ENCODE results near the gene CAMK1D. TPM values are rescaled to one million over a fixed set of nuclear protein-coding genes. Genes with fewer than 3 reads are reported as not detected.

The CAMK1D gene
- total RNA-seq, 1 donor from 2014 or later = 12.8 TPM

- H3K9me3 ChIP-seq = no peaks in the 10 kb centered on the region
- H3K4me1 ChIP-seq = peaks cover 3% of the 10 kb centered on the region
- DNase-seq (ENCODE audit: extremely low spot score in 2 of 2) = peak; percentile 44 to 61
- H3K27ac ChIP-seq = no peak overlapping the region
- intact Hi-C loops (cut with DNase I) = no loop called here
- no peaks in the 10 kb centered on the region for H3K36me3 ChIP-seq
- no peaks in the 10 kb centered on the region for H3K27me3 ChIP-seq
- TF ChIP-seq POLR2A (IDR thresholded peaks at IDR 0.05) (no peak), POLR2AphosphoS5 (IDR thresholded peaks at IDR 0.05; ENCODE audit: insufficient read depth in 1 of 2, low read depth in 1 of 2) (no peak), CTCF (IDR thresholded peaks at IDR 0.05) (no peak)
- H3K4me3 ChIP-seq = no peak overlapping the region
Observed at GRCh38 chr10:12510501-12510941, 161.2 kb downstream of the CAMK1D start.

GRCh38 chr10:12510984-12511383 lies 161.6 kb downstream of the CAMK1D start:
- no peaks in the 10 kb centered on the region for H3K36me3 ChIP-seq
- no peaks in the 10 kb centered on the region for H3K27me3 ChIP-seq
- H3K4me1 ChIP-seq = peaks cover 2% of the 10 kb centered on the region
- H3K9me3 ChIP-seq = no peaks in the 10 kb centered on the region
- DNase-seq (ENCODE audit: extremely low spot score in 2 of 2) = peak in 1 of 2 donors; percentile 67
- no peak for TF ChIP-seq POLR2A (IDR thresholded peaks at IDR 0.05)
- TF ChIP-seq POLR2AphosphoS5 (IDR thresholded peaks at IDR 0.05; ENCODE audit: insufficient read depth in 1 of 2, low read depth in 1 of 2) = no peak
- no peak for TF ChIP-seq CTCF (IDR thresholded peaks at IDR 0.05)
- no peak overlapping the region for H3K4me3 ChIP-seq
- intact Hi-C loops (cut with DNase I) = no loop called here
- H3K27ac ChIP-seq = no peak overlapping the region

GRCh38 chr10:12511651-12512050 lies 162.3 kb downstream of the CAMK1D start:
- Histone ChIP-seq H3K36me3 (no peaks in the 10 kb centered on the region), H3K4me1 (no peaks in the 10 kb centered on the region), H3K27me3 (no peaks in the 10 kb centered on the region), H3K4me3 (no peak overlapping the region), H3K9me3 (no peaks in the 10 kb centered on the region), H3K27ac (no peak overlapping the region)
- intact Hi-C loops (cut with DNase I) = no loop called here
- TF ChIP-seq CTCF (IDR thresholded peaks at IDR 0.05) (no peak), POLR2A (IDR thresholded peaks at IDR 0.05) (no peak), POLR2AphosphoS5 (IDR thresholded peaks at IDR 0.05; ENCODE audit: insufficient read depth in 1 of 2, low read depth in 1 of 2) (no peak)
- peak in 1 of 2 donors; percentile 37 for DNase-seq (ENCODE audit: extremely low spot score in 2 of 2)

GRCh38 chr10:12512332-12513002 lies 163.1 kb downstream of the CAMK1D start:
- no peaks in the 10 kb centered on the region for H3K27me3 ChIP-seq
- no peak overlapping the region for H3K27ac ChIP-seq
- no peak overlapping the region for H3K4me3 ChIP-seq
- TF ChIP-seq POLR2AphosphoS5 (IDR thresholded peaks at IDR 0.05; ENCODE audit: insufficient read depth in 1 of 2, low read depth in 1 of 2) (no peak), POLR2A (IDR thresholded peaks at IDR 0.05) (no peak), CTCF (IDR thresholded peaks at IDR 0.05) (no peak)
- no peaks in the 10 kb centered on the region for H3K4me1 ChIP-seq
- peak in 1 of 2 donors; percentile 44 for DNase-seq (ENCODE audit: extremely low spot score in 2 of 2)
- no peaks in the 10 kb centered on the region for H3K9me3 ChIP-seq
- intact Hi-C loops (cut with DNase I) = no loop called here
- H3K36me3 ChIP-seq = no peaks in the 10 kb centered on the region

- no peaks in the 10 kb centered on the region for H3K36me3 ChIP-seq
- H3K4me1 ChIP-seq = no peaks in the 10 kb centered on the region
- intact Hi-C loops (cut with DNase I) = no loop called here
- H3K9me3 ChIP-seq = no peaks in the 10 kb centered on the region
- no peak overlapping the region for H3K4me3 ChIP-seq
- no peaks in the 10 kb centered on the region for H3K27me3 ChIP-seq
- DNase-seq (ENCODE audit: extremely low spot score in 2 of 2) = peak in 1 of 2 donors; percentile 79
- H3K27ac ChIP-seq = no peak overlapping the region
- no peak for TF ChIP-seq POLR2AphosphoS5 (IDR thresholded peaks at IDR 0.05; ENCODE audit: insufficient read depth in 1 of 2, low read depth in 1 of 2)
- TF ChIP-seq POLR2A (IDR thresholded peaks at IDR 0.05) = no peak
- no peak for TF ChIP-seq CTCF (IDR thresholded peaks at IDR 0.05)
Observed at GRCh38 chr10:12513003-12513365, 163.6 kb downstream of the CAMK1D start.
